HepG2 (cell line): Measurements from ENCODE around the gene RNLS. TPM values are rescaled to one million over a fixed set of nuclear protein-coding genes. Genes with fewer than 3 reads are reported as not detected.

Source experiments
- ATAC-seq: fragments of 200-7000 bp; cut with Tn5 transposase; 3 replicates; pipeline ENCODE4 v1.9.1; 2020; ENCODE audit warnings: mild to moderate bottlenecking, moderate library complexity
- BruUV-seq: library from RNA; stranded (reverse); fragments of 400-500 nt; replicated peaks from 2 replicates; lab custom pipeline; 2021; lab: Mats Ljungman, UMichigan
- CTCF ChIA-PET: fragments of 300-600 bp; formaldehyde crosslinking; extraction: SDS; loops from one replicate; lab custom pipeline; 2021; ENCODE audit warnings: low total read pairs, inconsistent platforms, low intra/inter-chr PET ratio; lab: Yijun Ruan, JAX
- POLR2A ChIA-PET: fragments of 350-600 bp; sonication (Branson Sonifier 250); formaldehyde crosslinking; loops from one replicate; lab custom pipeline; 2020; ENCODE audit warnings: antibody characterized with exemption, inconsistent platforms; lab: Yijun Ruan, JAX
- DNase-seq: peaks from one replicate; pipeline ENCODE4 v3.0.0-alpha.2; 2015; ENCODE audit warnings: low spot score
- FAIRE-seq: peaks from 3 replicates; lab custom pipeline; 2011; peaks lifted over from hg19 to GRCh38; lab: Jason Lieb, UNC
- H2AFZ ChIP-seq: one replicate; pipeline ENCODE4 v1.6.1; 2011; ENCODE audit warnings: low read length, inconsistent platforms
- H3K27ac ChIP-seq: fragments of 300-600 bp; 3 replicates; pipeline ENCODE4 v1.8.0; 2011; ENCODE audit warnings: mixed run types, mild to moderate bottlenecking, mixed read lengths, low read length, inconsistent platforms; ENCODE audit not compliant: insufficient read depth; ENCODE audit errors: extremely low read length
- H3K27me3 ChIP-seq, 2 experiments: fragments of 200-600 bp in 1 of 2; 2 replicates in 1 of 2; 3 replicates in 1 of 2; pipeline versions ENCODE4 v1.6.0 to v1.8.0; 2011; ENCODE audit warnings: low read length in 2 of 2, mild to moderate bottlenecking in 2 of 2, moderate library complexity in 2 of 2, inconsistent platforms in 1 of 2; ENCODE audit not compliant: insufficient read depth in 2 of 2, control insufficient read depth in 1 of 2
- H3K36me3 ChIP-seq, 2 experiments: fragments of 200-600 bp in 1 of 2; replicated peaks in 1 of 2; 2 replicates in 1 of 2; 3 replicates in 1 of 2; pipeline versions ENCODE4 v1.5.1 to v1.8.0; 2011; ENCODE audit warnings: low read length in 2 of 2, inconsistent platforms in 1 of 2; ENCODE audit not compliant: insufficient read depth in 2 of 2, control insufficient read depth in 1 of 2
- H3K4me1 ChIP-seq: 2 replicates; pipeline ENCODE4 v1.5.1; 2012; ENCODE audit warnings: low read length, inconsistent platforms; ENCODE audit not compliant: insufficient read depth
- H3K4me2 ChIP-seq: 2 replicates; pipeline ENCODE4 v1.6.0; 2011; ENCODE audit warnings: low read depth, low read length, inconsistent platforms
- H3K4me3 ChIP-seq, 3 experiments: fragments of 200-600 bp in 1 of 3; sonication (generic), shearing (Covaris generic) in 1 of 3; replicated peaks in 1 of 3; 2 replicates each; pipeline ENCODE4 v1.5.1; 2011 to 2016; ENCODE audit warnings: low read length in 3 of 3, inconsistent platforms in 2 of 3, low read depth in 2 of 3, mild to moderate bottlenecking in 2 of 3, control low read depth in 1 of 3, mixed read lengths in 1 of 3; ENCODE audit not compliant: insufficient read depth in 1 of 3
- H3K79me2 ChIP-seq: one replicate; pipeline ENCODE4 v1.6.1; 2011; ENCODE audit warnings: low read length, inconsistent platforms; ENCODE audit not compliant: insufficient read depth
- H3K9ac ChIP-seq: 2 replicates; pipeline ENCODE4 v1.6.0; 2011; ENCODE audit warnings: mild to moderate bottlenecking, low read depth, low read length, inconsistent platforms; ENCODE audit not compliant: insufficient read depth
- H3K9me3 ChIP-seq: 2 replicates; pipeline ENCODE4 v1.5.1; 2012; ENCODE audit warnings: mild to moderate bottlenecking, low read length
- H4K20me1 ChIP-seq: 2 replicates; pipeline ENCODE4 v1.6.0; 2011; ENCODE audit warnings: inconsistent platforms, mild to moderate bottlenecking, low read length, moderate library complexity; ENCODE audit not compliant: insufficient read depth
- CEBPB ChIP-seq: IDR thresholded peaks from 2 replicates; pipeline ENCODE4 v1.6.1; 2011; ENCODE audit warnings: low read depth, low read length, improper control_type of control experiment, borderline replicate concordance
- HMGXB3 ChIP-seq: sonication (generic); formaldehyde crosslinking; IDR thresholded peaks from 2 replicates; pipeline ENCODE4 v1.4.0; 2020; ENCODE audit warnings: missing genetic modification reagents, borderline replicate concordance
- KMT2A ChIP-seq: sonication (generic); formaldehyde crosslinking; IDR thresholded peaks from 2 replicates; pipeline ENCODE4 v1.4.0; 2020; ENCODE audit warnings: missing genetic modification reagents
- ONECUT2 ChIP-seq: sonication (generic); formaldehyde crosslinking; IDR thresholded peaks from 2 replicates; pipeline ENCODE4 v1.4.0; 2020; ENCODE audit warnings: missing genetic modification reagents
- STAG1 ChIP-seq: sonication (generic); formaldehyde crosslinking; IDR thresholded peaks from 2 replicates; pipeline ENCODE4 v1.4.0; 2020; ENCODE audit warnings: missing genetic modification reagents
- WGBS: methylation state at CpG from one replicate; pipeline ENCODE4 v1.1.6; 2017; ENCODE audit warnings: low lambda C conversion rate; 5-methylcytosine and 5-hydroxymethylcytosine counted together
- in situ Hi-C: cut with HindIII; loops from 2 replicates; pipeline ENCODE4 v1.10.0; 2017; ENCODE audit warnings: low pct_unique_long_range_greater_than_20kb; ENCODE audit not compliant: extremely low pct_ligation_motif_present
- intact Hi-C: fragments of 100-400 bp; cut with micrococcal nuclease; formaldehyde crosslinking; loops from one replicate; pipeline ENCODE4 v1.10.0; 2022; ENCODE audit not compliant: unreplicated experiment
- polyA plus RNA-seq, 8 experiments: library from polyadenylated mRNA; depleted of rRNA in 3 of 8; stranded (reverse) in 7 of 8; unstranded in 1 of 8; fragments of >200 nt; fragmentation: Illumina TruSeq in 4 of 8; extraction: Trizol in 4 of 8; gene quantifications; 2 replicates each; pipeline versions ENCODE4 v1.2.1 to v1.2.3, GENCODE V29; 2011 to 2016; ENCODE audit warnings: low read depth in 4 of 8, missing spikeins in 1 of 8, mixed read lengths in 1 of 8; ENCODE audit not compliant: insufficient read depth in 1 of 8
- total RNA-seq, 5 experiments: library from RNA; depleted of rRNA; stranded (reverse); fragments of >200 nt; fragmentation: Illumina TruSeq; extraction: Trizol; gene quantifications; 2 replicates each; pipeline ENCODE4 v1.2.3, GENCODE V29; 2016; ENCODE audit warnings: low read depth in 1 of 5

Gene RNLS
- total and polyA plus RNA-seq, 2 of the 13 experiments (the other 11 are each of a cell fraction or from before 2014, with no cell fraction given), result not detected

DNA sequence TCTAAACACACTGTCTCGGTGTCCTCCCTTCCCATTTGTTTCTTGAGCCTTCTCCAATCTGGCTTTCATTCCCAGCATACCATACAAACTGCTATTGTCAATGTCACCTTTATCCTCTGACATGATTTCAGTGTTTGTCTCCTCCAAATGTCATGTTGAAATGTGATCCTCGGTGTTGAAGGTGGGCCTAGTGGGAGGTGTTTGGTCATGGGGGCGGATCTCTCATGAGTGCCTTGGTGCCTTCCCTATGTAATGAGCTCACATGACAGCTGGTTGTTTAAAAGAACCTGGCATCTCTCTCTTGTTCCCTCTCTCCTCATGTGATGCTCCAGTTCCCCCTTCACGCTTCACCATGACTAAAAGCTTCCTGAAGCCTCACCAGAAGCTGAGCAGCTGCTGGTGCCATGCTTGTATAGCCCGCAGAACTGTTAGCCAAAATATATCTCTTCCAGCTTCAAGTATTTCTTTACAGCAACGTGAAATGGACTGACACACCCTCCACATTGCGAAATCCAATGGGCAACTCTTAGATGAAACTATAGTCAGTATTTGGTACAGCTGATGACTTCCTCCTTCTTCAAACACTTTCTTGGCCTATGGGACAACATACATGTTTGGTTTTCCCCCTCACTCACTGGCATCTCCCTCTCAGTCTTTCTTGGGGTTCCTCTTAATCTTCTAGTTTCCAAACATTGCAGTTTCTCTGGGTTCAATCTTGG, 27.8 kb downstream of the RNLS start:
- TF ChIP-seq HMGXB3 (CRISPR knock-in tag) (no peak), CEBPB (peak; percentile 58; the same call in 1 of the 2 replicates), STAG1 (CRISPR knock-in tag) (no peak), ONECUT2 (CRISPR knock-in tag) (no peak), KMT2A (CRISPR knock-in tag) (no peak)
- DNase-seq, result no peak
- BruUV-seq, result no TSS peak
- H3K4me3 ChIP-seq, result no peak overlapping the region
- H3K9ac ChIP-seq, result no peak overlapping the region
- no peak overlapping the region for H2AFZ ChIP-seq
- ATAC-seq, result no peak
- H3K9me3 ChIP-seq, result no peaks in the 10 kb centered on the region
- ChIA-PET CTCF (no interaction called here), POLR2A (no interaction called here)
- H4K20me1 ChIP-seq, result no peaks in the 10 kb centered on the region
- no peak overlapping the region for H3K27ac ChIP-seq
- in situ Hi-C loops (loop anchor here (10.0 kb wide), 1 partner anchor 701 kb away; no protein-coding TSS in a partner anchor), intact Hi-C loops (loop anchor here (10.0 kb wide), 1 partner anchor 441 kb away; no protein-coding TSS in a partner anchor)
- H3K4me2 ChIP-seq, result no peak overlapping the region
- no peaks in the 10 kb centered on the region for H3K36me3 ChIP-seq
- no peaks in the 10 kb centered on the region for H3K27me3 ChIP-seq
- FAIRE-seq, result no peak
- 19% methylated on average over 7 of the region's 7 CpGs for WGBS
- H3K79me2 ChIP-seq, result no peaks in the 10 kb centered on the region
- no peaks in the 10 kb centered on the region for H3K4me1 ChIP-seq
